GM23338 (cell line): ENCODE data around the gene GPATCH1. TPM values are rescaled to one million over a fixed set of nuclear protein-coding genes. Genes with fewer than 3 reads are reported as not detected.

Experiments used
- ATAC-seq: fragments of 200-7000 bp; cut with Tn5 transposase; 3 replicates; pipeline ENCODE4 v1.9.1; 2020
- DNase-seq: peaks from one replicate; pipeline ENCODE4 v3.0.0-alpha.2; 2015; ENCODE audit warnings: low spot score
- H2AFZ ChIP-seq: fragments of 200-600 bp; sonication (generic); 2 replicates; pipeline ENCODE4 v1.8.0; 2016; ENCODE audit warnings: antibody characterized with exemption, mild to moderate bottlenecking, moderate library complexity
- H3F3A ChIP-seq: fragments of 200-600 bp; sonication (generic); replicated peaks from 2 replicates; pipeline ENCODE4 v1.8.0; 2017; ENCODE audit warnings: antibody characterized with exemption, mixed run types, low read depth
- H3K27ac ChIP-seq: fragments of 200-600 bp; sonication (generic); 2 replicates; pipeline ENCODE4 v1.6.1; 2016; ENCODE audit warnings: low read depth
- H3K27me3 ChIP-seq: fragments of 200-600 bp; sonication (generic); 2 replicates; pipeline ENCODE4 v1.8.0; 2016; ENCODE audit warnings: mild to moderate bottlenecking, mixed run types, moderate library complexity; ENCODE audit not compliant: insufficient read depth
- H3K36me3 ChIP-seq: fragments of 200-600 bp; sonication (generic); 2 replicates; pipeline ENCODE4 v1.8.0; 2016; ENCODE audit warnings: mild to moderate bottlenecking; ENCODE audit not compliant: insufficient read depth
- H3K4me1 ChIP-seq: fragments of 200-600 bp; sonication (generic); 2 replicates; pipeline ENCODE4 v1.8.0; 2016; ENCODE audit warnings: mild to moderate bottlenecking, moderate library complexity; ENCODE audit not compliant: insufficient read depth
- H3K4me2 ChIP-seq: fragments of 200-600 bp; sonication (generic); 2 replicates; pipeline ENCODE4 v1.7.1; 2017; ENCODE audit warnings: mixed run types
- H3K4me3 ChIP-seq: fragments of 200-600 bp; sonication (generic); 2 replicates; pipeline ENCODE4 v1.6.1; 2016; ENCODE audit warnings: mixed run types
- H3K79me2 ChIP-seq: fragments of 200-600 bp; sonication (generic); replicated peaks from 2 replicates; pipeline ENCODE4 v1.8.0; 2017; ENCODE audit warnings: mild to moderate bottlenecking; ENCODE audit not compliant: insufficient read depth
- H3K9me2 ChIP-seq: fragments of 200-600 bp; sonication (generic); 2 replicates; pipeline ENCODE4 v1.8.0; 2017; ENCODE audit not compliant: insufficient read depth
- H4K20me1 ChIP-seq: fragments of 200-600 bp; sonication (generic); replicated peaks from 2 replicates; pipeline ENCODE4 v1.8.0; 2017; ENCODE audit warnings: mild to moderate bottlenecking; ENCODE audit not compliant: insufficient read depth
- H3K27ac Mint-ChIP-seq: 2 replicates; pipeline ENCODE4 v1.8.0; 2020; ENCODE audit warnings: inconsistent platforms, mild to moderate bottlenecking, moderate library complexity, mixed read lengths
- H3K27me3 Mint-ChIP-seq: 3 replicates; pipeline ENCODE4 v1.8.0; 2022; ENCODE audit warnings: low read depth, mild to moderate bottlenecking, moderate library complexity, mixed read lengths, inconsistent platforms; ENCODE audit not compliant: insufficient read depth, poor library complexity
- H3K36me3 Mint-ChIP-seq: 3 replicates; pipeline ENCODE4 v1.8.0; 2021; ENCODE audit warnings: low read depth, mild to moderate bottlenecking, inconsistent platforms, moderate library complexity, mixed read lengths
- H3K4me1 Mint-ChIP-seq: 3 replicates; pipeline ENCODE4 v1.8.0; 2020; ENCODE audit warnings: mild to moderate bottlenecking, inconsistent platforms, mixed read lengths
- H3K4me3 Mint-ChIP-seq: 3 replicates; pipeline ENCODE4 v1.8.0; 2021; ENCODE audit warnings: moderate library complexity, mild to moderate bottlenecking, inconsistent platforms, mixed read lengths
- H3K9me3 Mint-ChIP-seq: 3 replicates; pipeline ENCODE4 v1.8.0; 2020; ENCODE audit warnings: moderate library complexity, mild to moderate bottlenecking, inconsistent platforms, mixed read lengths
- CREB1 ChIP-seq: fragments of 250-450 bp; sonication (Bioruptor Pico); IDR thresholded peaks from 2 replicates; pipeline ENCODE4 v1.5.0; 2020; ENCODE audit warnings: low read depth, mild to moderate bottlenecking, moderate library complexity
- CTCF ChIP-seq, 2 experiments: fragments of 200-600 bp in 1 of 2; sonication (generic) in 1 of 2; conservative IDR thresholded peaks; 2 replicates each; pipeline versions ENCODE4 v1.5.1 to v1.6.1; 2016 to 2017; ENCODE audit warnings: antibody characterized with exemption in 2 of 2, low read depth in 2 of 2, mild to moderate bottlenecking in 2 of 2, moderate library complexity in 1 of 2
- ETS1 ChIP-seq: IDR thresholded peaks from 2 replicates; pipeline ENCODE4 v1.6.1; 2016; ENCODE audit warnings: antibody characterized with exemption
- EZH2 ChIP-seq: fragments of 200-600 bp; sonication (generic); IDR thresholded peaks from one replicate; pipeline ENCODE4 v1.8.0; 2017; ENCODE audit warnings: antibody characterized with exemption, mild to moderate bottlenecking, low read depth; ENCODE audit not compliant: unreplicated experiment
- EZH2phosphoT487 ChIP-seq: fragments of 200-600 bp; sonication (generic); IDR thresholded peaks from one replicate; pipeline ENCODE4 v1.8.1; 2018; ENCODE audit warnings: antibody characterized with exemption; ENCODE audit not compliant: unreplicated experiment
- JUNB ChIP-seq: IDR thresholded peaks from one replicate; pipeline ENCODE4 v1.6.1; 2016; ENCODE audit warnings: antibody characterized with exemption; ENCODE audit not compliant: unreplicated experiment
- NANOG ChIP-seq: IDR thresholded peaks from 2 replicates; pipeline ENCODE4 v1.6.1; 2016; ENCODE audit warnings: antibody characterized with exemption, borderline replicate concordance
- POLR2AphosphoS5 ChIP-seq: IDR thresholded peaks from 2 replicates; pipeline ENCODE4 v1.6.1; 2016; ENCODE audit warnings: antibody characterized with exemption, low read depth
- REST ChIP-seq: IDR thresholded peaks from one replicate; pipeline ENCODE4 v1.6.1; 2018; ENCODE audit warnings: antibody characterized with exemption; ENCODE audit not compliant: unreplicated experiment
- STAT1 ChIP-seq: IDR thresholded peaks from one replicate; pipeline ENCODE4 v1.6.1; 2016; ENCODE audit warnings: antibody characterized with exemption; ENCODE audit not compliant: unreplicated experiment
- ZNF114 ChIP-seq: fragments of 250-450 bp; sonication (Bioruptor Pico); IDR thresholded peaks from 2 replicates; pipeline ENCODE4 v1.5.0; 2020; ENCODE audit warnings: mild to moderate bottlenecking, moderate library complexity
- ZNF331 ChIP-seq: fragments of 250-450 bp; sonication (Bioruptor Pico); IDR thresholded peaks from 2 replicates; pipeline ENCODE4 v1.5.0; 2020; ENCODE audit warnings: low read depth, mild to moderate bottlenecking, moderate library complexity
- ZNF462 ChIP-seq: fragments of 250-450 bp; sonication (Bioruptor Pico); IDR thresholded peaks from 2 replicates; pipeline ENCODE4 v1.5.0; 2020; ENCODE audit warnings: mild to moderate bottlenecking, moderate library complexity
- polyA plus RNA-seq: library from polyadenylated mRNA; unstranded; fragments of >200 nt; fragmentation: Nextera tagmentation; extraction: Ambion mirVana; gene quantifications from 2 replicates; pipeline ENCODE4 v1.2.1, GENCODE V29; 2016
- total RNA-seq: library from RNA; depleted of rRNA; stranded (reverse); fragments of >200 nt; shearing (Covaris generic); gene quantifications from 2 replicates; pipeline ENCODE4 v1.2.3, GENCODE V29; 2014

The GPATCH1 gene
- total and polyA plus RNA-seq, 2 experiments from 2014 or later, result 12.0 to 13.6 TPM

GRCh38 chr19:33171916-33172359, 91.0 kb downstream of the GPATCH1 start:
- Mint-ChIP-seq H3K9me3 (peaks cover 25% of the 10 kb centered on the region), H3K27ac (no peak overlapping the region), H3K27me3 (peaks cover 16% of the 10 kb centered on the region), H3K4me1 (peaks cover 10% of the 10 kb centered on the region; the same call in 2 of the 3 replicates), H3K36me3 (peaks cover 13% of the 10 kb centered on the region; the same call in 2 of the 3 replicates), H3K4me3 (no peak overlapping the region)
- ATAC-seq (no peak), DNase-seq (no peak)
- TF ChIP-seq EZH2phosphoT487 (no peak), POLR2AphosphoS5 (no peak), REST (no peak), NANOG (no peak), STAT1 (no peak), EZH2 (no peak), ZNF331 (CRISPR knock-in tag) (no peak), CTCF (conservative IDR thresholded peaks at IDR 0.05; ENCODE audit: low read depth in 2 of 2) (no peak), JUNB (no peak), ZNF114 (CRISPR knock-in tag) (no peak), CREB1 (CRISPR knock-in tag) (no peak), ETS1 (no peak), ZNF462 (no peak)
- Histone ChIP-seq H3K4me1 (peaks cover 3% of the 10 kb centered on the region), H3K4me3 (no peak overlapping the region), H3F3A (no peaks in the 10 kb centered on the region), H3K36me3 (no peaks in the 10 kb centered on the region), H3K9me2 (no peaks in the 10 kb centered on the region), H2AFZ (no peak overlapping the region), H3K4me2 (no peak overlapping the region), H3K27me3 (no peaks in the 10 kb centered on the region), H3K79me2 (no peaks in the 10 kb centered on the region; the same call in 1 of the 2 replicates), H3K27ac (no peak overlapping the region), H4K20me1 (peaks cover 4% of the 10 kb centered on the region; the same call in 1 of the 2 replicates)
